Fibroblast of villous mesenchyme (primary cell): ENCODE results near the gene PRPF18. TPM values are rescaled to one million over a fixed set of nuclear protein-coding genes. Genes with fewer than 3 reads are reported as not detected.

Experiments used
- DNase-seq: peaks from one replicate; pipeline ENCODE4 v3.0.0-alpha.2; 2010; ENCODE audit warnings: low read depth
- H3K4me3 ChIP-seq: 2 replicates; pipeline ENCODE4 v1.5.1; 2011; ENCODE audit warnings: low read depth, mild to moderate bottlenecking, low read length
- total RNA-seq: library from RNA; depleted of rRNA; stranded (reverse); fragments of >200 nt; gene quantifications from 2 replicates; pipeline ENCODE4 v1.2.3, GENCODE V29; 2012
- TF ChIP-seq, protein P1 (sequence below): IDR thresholded peaks from 2 replicates; pipeline ENCODE4 v1.5.1; 2012; ENCODE audit warnings: low read depth, mild to moderate bottlenecking, low read length; ENCODE audit not compliant: insufficient read depth

PRPF18 gene
- total RNA-seq, 1 donor: 37.1 TPM

DNA sequence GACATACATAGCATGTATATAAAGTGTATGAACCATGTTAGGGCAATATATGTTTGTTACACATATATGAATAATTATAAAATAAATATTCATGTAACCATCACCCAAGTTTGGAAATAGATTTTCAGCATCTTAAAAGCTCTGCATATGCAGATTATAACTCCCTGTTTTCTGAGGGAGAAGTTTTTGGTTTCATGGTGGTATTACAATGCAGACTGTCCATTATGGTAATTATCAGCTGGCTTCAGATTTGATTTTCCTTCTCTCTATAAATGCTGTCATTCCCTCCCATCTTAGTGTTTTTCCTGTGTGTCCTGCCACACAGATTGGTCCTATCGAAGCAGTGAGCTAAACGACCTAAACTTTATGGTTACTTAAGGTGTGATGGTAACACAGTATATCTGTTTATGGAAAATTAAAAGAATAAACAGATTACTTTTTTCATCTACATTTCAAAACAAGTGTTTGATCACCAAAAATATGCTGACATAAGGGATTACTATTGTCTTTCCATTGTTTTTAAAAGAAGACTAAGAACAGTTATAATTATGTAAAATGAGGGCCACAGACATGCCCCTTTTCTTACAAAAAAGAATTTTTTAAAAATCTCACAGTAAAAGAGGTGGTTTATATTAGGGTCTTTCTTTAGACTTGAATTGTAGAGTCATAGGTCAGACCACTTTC, 17.7 kb downstream of the PRPF18 start:
- no peak overlapping the region for H3K4me3 ChIP-seq
- TF ChIP-seq, protein P1, sequence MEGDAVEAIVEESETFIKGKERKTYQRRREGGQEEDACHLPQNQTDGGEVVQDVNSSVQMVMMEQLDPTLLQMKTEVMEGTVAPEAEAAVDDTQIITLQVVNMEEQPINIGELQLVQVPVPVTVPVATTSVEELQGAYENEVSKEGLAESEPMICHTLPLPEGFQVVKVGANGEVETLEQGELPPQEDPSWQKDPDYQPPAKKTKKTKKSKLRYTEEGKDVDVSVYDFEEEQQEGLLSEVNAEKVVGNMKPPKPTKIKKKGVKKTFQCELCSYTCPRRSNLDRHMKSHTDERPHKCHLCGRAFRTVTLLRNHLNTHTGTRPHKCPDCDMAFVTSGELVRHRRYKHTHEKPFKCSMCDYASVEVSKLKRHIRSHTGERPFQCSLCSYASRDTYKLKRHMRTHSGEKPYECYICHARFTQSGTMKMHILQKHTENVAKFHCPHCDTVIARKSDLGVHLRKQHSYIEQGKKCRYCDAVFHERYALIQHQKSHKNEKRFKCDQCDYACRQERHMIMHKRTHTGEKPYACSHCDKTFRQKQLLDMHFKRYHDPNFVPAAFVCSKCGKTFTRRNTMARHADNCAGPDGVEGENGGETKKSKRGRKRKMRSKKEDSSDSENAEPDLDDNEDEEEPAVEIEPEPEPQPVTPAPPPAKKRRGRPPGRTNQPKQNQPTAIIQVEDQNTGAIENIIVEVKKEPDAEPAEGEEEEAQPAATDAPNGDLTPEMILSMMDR: no peak
- no peak for DNase-seq

GRCh38 chr10:13608246-13608853, 21.6 kb downstream of the PRPF18 start:
- no peak for DNase-seq
- no peak overlapping the region for H3K4me3 ChIP-seq
- TF ChIP-seq, protein P1: no peak

DNA sequence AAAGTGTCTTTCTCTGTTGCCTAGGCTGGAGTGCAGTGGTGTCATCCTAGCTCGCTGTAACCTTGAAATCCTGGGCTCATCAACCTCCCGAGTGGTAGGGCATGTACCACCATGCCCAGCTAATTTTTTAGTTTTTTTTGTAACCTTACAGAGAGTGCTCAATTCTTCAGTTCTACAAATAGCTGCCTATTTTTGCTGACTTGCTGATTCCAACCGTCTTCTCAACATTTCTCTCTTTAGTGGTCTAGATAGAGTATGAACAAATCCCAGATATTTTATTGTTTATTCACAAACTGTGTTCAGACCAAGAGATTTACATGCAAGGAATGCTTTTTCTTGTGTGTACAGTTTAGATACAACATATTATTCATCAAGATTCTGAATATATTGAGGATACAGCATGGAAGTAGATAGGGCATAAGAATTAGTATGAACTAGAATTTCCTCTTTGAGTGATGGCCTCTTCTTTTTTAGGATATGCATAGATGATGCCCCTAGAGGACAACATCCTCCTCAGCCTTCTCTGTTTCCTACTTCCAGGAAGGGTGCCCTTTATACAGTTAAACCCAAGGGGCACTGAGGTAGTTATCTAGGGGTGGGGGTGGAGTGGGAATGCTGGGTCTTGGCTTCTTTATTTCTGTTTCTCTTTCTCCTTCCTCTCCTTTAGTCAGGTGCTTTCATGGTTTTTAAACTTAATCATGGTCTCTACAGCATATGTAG, 26.0 kb downstream of the PRPF18 start:
- DNase-seq: no peak
- TF ChIP-seq, protein P1: no peak

DNA sequence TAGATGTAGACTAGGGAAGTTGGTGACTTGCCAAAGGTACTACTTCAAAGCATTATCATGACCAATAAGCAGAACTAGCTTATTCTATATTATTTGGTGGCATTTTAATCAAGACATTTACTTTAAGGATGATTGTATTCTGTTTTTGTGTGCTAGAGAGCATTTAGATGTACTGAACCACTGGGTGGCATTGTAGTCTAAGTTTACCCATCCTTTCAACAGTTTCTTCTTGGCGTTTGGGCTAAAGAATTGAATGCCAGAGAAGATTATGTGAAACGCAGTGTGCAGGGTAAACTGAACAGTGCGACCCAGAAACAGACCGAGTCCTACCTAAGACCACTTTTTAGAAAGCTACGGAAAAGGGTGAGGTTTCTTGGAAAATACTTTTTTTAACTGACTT, 26.8 kb downstream of the PRPF18 start:
- DNase-seq: peak; percentile 51

More for the DNA sequence above, 26.0 kb downstream of the PRPF18 start:
- H3K4me3 ChIP-seq: no peak overlapping the region

DNA sequence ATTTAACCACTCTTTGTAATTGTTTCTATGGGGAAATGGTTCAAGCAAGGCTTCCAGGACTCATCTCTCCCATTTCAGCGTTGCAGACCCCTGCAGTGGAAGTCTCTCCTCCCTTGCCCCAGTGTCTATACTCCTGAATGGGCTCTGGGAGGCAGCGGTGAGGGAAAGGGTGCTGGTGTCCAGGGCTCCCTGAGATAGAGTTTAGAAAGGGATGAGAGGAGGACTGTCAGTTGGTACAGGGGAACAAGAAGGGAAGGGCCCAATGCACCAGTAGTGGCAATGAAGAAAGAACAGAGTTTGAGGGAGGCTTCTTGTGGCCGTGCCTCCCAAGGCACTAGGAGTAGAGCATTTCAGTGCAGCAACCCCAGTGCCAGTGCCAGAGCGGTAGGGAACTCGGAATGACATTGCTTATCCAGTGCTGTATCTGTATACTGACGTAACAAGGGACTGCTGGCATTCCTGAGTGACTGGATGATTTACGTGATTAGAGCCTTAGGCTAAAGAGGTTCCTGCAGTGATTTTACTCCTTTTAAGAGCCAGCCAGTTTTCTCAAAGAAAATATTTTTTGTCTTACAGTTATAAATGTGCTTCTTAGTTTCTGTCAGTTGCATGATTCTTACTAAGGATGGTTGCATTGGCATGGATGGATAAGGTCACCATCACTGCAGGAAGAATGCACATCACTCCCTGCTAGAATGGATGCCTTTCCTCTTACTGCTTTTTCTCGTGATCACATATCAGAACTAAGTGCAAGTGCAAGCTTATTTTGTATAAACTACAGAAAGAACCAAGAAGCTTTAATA, 28.0 kb downstream of the PRPF18 start:
- no peak overlapping the region for H3K4me3 ChIP-seq
- peak; percentile 89 for DNase-seq
- TF ChIP-seq, protein P1: peak; percentile 15

More for the DNA sequence above, 26.8 kb downstream of the PRPF18 start:
- H3K4me3 ChIP-seq: no peak overlapping the region
- TF ChIP-seq, protein P1: peak; percentile 47

DNA sequence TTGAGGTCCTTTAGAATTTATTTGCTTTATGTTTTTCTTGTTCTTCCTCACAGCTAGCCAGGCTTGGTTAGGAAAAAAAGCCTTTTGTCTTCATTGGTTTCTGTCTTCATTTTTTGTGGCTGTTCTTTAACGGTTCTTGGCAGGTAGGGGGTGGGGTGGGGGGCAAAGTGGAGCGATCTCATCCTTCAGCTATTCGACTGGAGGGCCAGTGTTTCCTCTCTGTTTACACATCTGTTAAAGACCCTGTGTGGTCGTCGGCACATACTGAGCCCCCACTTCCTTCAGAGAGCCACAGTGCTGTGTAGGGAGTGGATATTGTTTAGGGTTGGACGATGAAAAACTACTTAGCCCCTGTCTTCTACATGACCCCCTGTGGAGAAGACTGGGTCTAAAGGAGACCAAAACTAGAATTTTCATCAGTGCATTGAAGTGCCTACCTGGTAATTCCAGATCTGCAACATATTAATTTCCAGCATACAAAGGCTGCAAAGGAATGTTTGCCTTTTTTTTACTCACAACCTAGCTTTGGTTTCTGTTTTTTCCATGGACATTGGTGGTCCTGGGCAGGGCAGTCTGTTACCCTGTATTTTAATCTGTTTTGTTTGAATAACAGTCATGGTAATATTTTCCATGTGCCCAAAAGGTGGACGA, 29.0 kb downstream of the PRPF18 start:
- TF ChIP-seq, protein P1: no peak
- no peak for DNase-seq
- H3K4me3 ChIP-seq: no peak overlapping the region
